Heart right ventricle (tissue), 16 donors: ENCODE data around the gene MRPL45. TPM values are rescaled to one million over a fixed set of nuclear protein-coding genes. Genes with fewer than 3 reads are reported as not detected.

Experiments used
- ATAC-seq, 8 donors: fragments of 200-7000 bp; cut with Tn5 transposase; one replicate each; pipeline ENCODE4 v1.9.1; 2020; ENCODE audit warnings: mild to moderate bottlenecking in 8 of 8, moderate library complexity in 8 of 8, moderate number of reproducible peaks in 1 of 8
- DNase-seq, 2 donors: peaks; one replicate each; pipeline ENCODE4 v3.0.0-alpha.2; 2020
- H3K27ac ChIP-seq, 10 donors: fragments of 200-600 bp; sonication (generic) in 2 of 10; one replicate each; pipeline versions ENCODE4 v1.5.0 to v1.8.0; 2020 to 2022; ENCODE audit warnings: mild to moderate bottlenecking in 3 of 10
- H3K27me3 ChIP-seq, 7 donors: fragments of 200-600 bp; one replicate each; pipeline ENCODE4 v1.8.0; 2021 to 2022; ENCODE audit warnings: mild to moderate bottlenecking in 2 of 7
- H3K36me3 ChIP-seq, 9 donors: fragments of 200-600 bp; sonication (generic) in 1 of 9; one replicate each; pipeline versions ENCODE4 v1.5.0 to v1.8.0; 2020 to 2022; ENCODE audit warnings: mild to moderate bottlenecking in 2 of 9
- H3K4me1 ChIP-seq, 9 donors: fragments of 200-600 bp; sonication (generic) in 1 of 9; one replicate each; pipeline versions ENCODE4 v1.5.0 to v1.8.0; 2020 to 2022; ENCODE audit warnings: mild to moderate bottlenecking in 4 of 9
- H3K4me3 ChIP-seq, 10 donors: fragments of 200-600 bp; sonication (generic) in 2 of 10; one replicate each; pipeline versions ENCODE4 v1.5.0 to v1.8.0; 2020 to 2022; ENCODE audit warnings: mild to moderate bottlenecking in 7 of 10, moderate library complexity in 2 of 10
- H3K9me3 ChIP-seq, 11 donors: fragments of 200-600 bp in 10 of 11; sonication (generic) in 2 of 11; one replicate each; pipeline versions ENCODE4 v1.5.0 to v1.8.0; 2013 to 2022; ENCODE audit warnings: mild to moderate bottlenecking in 2 of 11, control low read depth in 1 of 11, moderate library complexity in 1 of 11
- CTCF ChIP-seq, 9 donors: fragments of 200-600 bp; sonication (generic) in 2 of 9; IDR thresholded peaks; one replicate each; pipeline versions ENCODE4 v1.5.0 to v1.8.0; 2021 to 2022; ENCODE audit warnings: antibody characterized with exemption in 9 of 9, mild to moderate bottlenecking in 5 of 9, moderate library complexity in 1 of 9
- WGBS, 2 donors: extraction: QIAGEN DNeasy Blood & Tissue Kit; methylation state at CpG; one replicate each; pipeline ENCODE4 v1.1.7; 2013; ENCODE audit warnings: inconsistent platforms in 1 of 2; 5-methylcytosine and 5-hydroxymethylcytosine counted together
- intact Hi-C, 10 donors: fragments of 100-400 bp; cut with DNase I; formaldehyde crosslinking; loops; one replicate each; pipeline versions ENCODE4 v1.11.1 to v1.14.2; 2022
- polyA plus RNA-seq, 2 donors: library from polyadenylated mRNA; stranded (reverse); fragments of 200-250 nt; gene quantifications; one replicate each; pipeline ENCODE4 v1.2.3, GENCODE V29; 2013
- total RNA-seq, 10 donors: library from RNA; stranded (reverse); fragmentation: NEBNext Ultra II Directional in 3 of 10; extraction: Animal tissue kit (Norgen Biotek cat#: 25700) in 3 of 10; gene quantifications; one replicate each; pipeline versions ENCODE4 v1.2.1 to v1.2.4, GENCODE V29; 2021 to 2023
- donor health status: Arrhythmogenic right ventricular cardiomyopathy.
- donor health status: ischemic (EF 13 %, LVEDD 7.1; RV severe dilation, severe dysfunction).
- donor health status: healthy with polysubstance abuse.
- donor health status: DM: no; HTN: yes; CAD: no.
- donor health status: DM: no; HTN: no; CAD: no.
- donor health status: ischemic (EF 25% LVEDD 6.9; RV normal size, moderate dysfunction).
- donor health status: ischemic (EF 25% LVEDD 5.7; RV mildly dilated, moderate dysfunction).
- donor health status: healthy.
- donor health status: DM: yes; HTN: yes; CAD: no.
- donor health status: Ischemic cardiomyopathy.
- donor health status: ischemic (EF 35%, LVEDD 5.7; RV mildly dilated, moderate dysfunction).
- donor health status: nonischemic (EF 11% LVEDD 7.7; RV severe dilation, severe dysfunction).
- donor health status: DM: yes; HTN: yes; CAD: no.
- donor health status: PGD.
- donor health status: ischemic (EF 29% LVEDD 5.4; RV normal size, mild dysfunction).
- donor health status: nonischemic (EF 23%, LVEDD 6.1; RV moderate dilation, normal function).

MRPL45 gene
- total and polyA plus RNA-seq, 12 donors: 16.0 to 44.6 (median 38.1) TPM

GRCh38 chr17:38330941-38331411 lies 34.0 kb downstream of the MRPL45 start:
- WGBS, 2 donors: 87 to 88% methylated on average over 23 of the region's 23 CpGs
- H3K27ac ChIP-seq: no peak overlapping the region

GRCh38 chr17:38332735-38333134 lies 35.8 kb downstream of the MRPL45 start:
- Histone ChIP-seq H3K4me1 (no peaks in the 10 kb centered on the region), H3K9me3 (no peaks in the 10 kb centered on the region), H3K36me3 (no peaks in the 10 kb centered on the region), H3K4me3 (no peak overlapping the region), H3K27me3 (peaks cover 0 to 29% (median 11%) of the 10 kb centered on the region in 7 donors), H3K27ac (no peak overlapping the region)
- no peak for TF ChIP-seq CTCF (IDR thresholded peaks at IDR 0.05)
- ATAC-seq (no peak), DNase-seq (no peak)
- WGBS, 2 donors: 85 to 91% methylated on average over 7 of the region's 7 CpGs
- intact Hi-C loops: no loop called here

More at GRCh38 chr17:38330941-38331411, 34.0 kb downstream of the MRPL45 start:
- peaks cover 0 to 15% (median 10%) of the 10 kb centered on the region in 9 donors for H3K4me1 ChIP-seq
- no peak overlapping the region for H3K4me3 ChIP-seq
- DNase-seq (no peak), ATAC-seq (no peak)
- TF ChIP-seq CTCF (IDR thresholded peaks at IDR 0.05): no peak
- H3K36me3 ChIP-seq: no peaks in the 10 kb centered on the region
- intact Hi-C loops: no loop called here
- peaks cover 0 to 29% (median 11%) of the 10 kb centered on the region in 7 donors for H3K27me3 ChIP-seq
- H3K9me3 ChIP-seq: no peaks in the 10 kb centered on the region

GRCh38 chr17:38333635-38334295 lies 36.8 kb downstream of the MRPL45 start:
- WGBS, 2 donors: 39 to 43% methylated on average over 11 to 12 of the region's 12 CpGs
- DNase-seq: no peak
- H3K4me1 ChIP-seq: no peaks in the 10 kb centered on the region
- peak in 8 of 9 donors; percentile 5 to 54 (median 46) for TF ChIP-seq CTCF (IDR thresholded peaks at IDR 0.05)
- no peaks in the 10 kb centered on the region for H3K9me3 ChIP-seq
- intact Hi-C loops: no loop called here
- ATAC-seq: peak in 4 of 8 donors; percentile 12 to 46 (median 22)
- peaks cover 0 to 29% (median 11%) of the 10 kb centered on the region in 7 donors for H3K27me3 ChIP-seq
- H3K4me3 ChIP-seq: no peak overlapping the region
- no peaks in the 10 kb centered on the region for H3K36me3 ChIP-seq
- no peak overlapping the region for H3K27ac ChIP-seq

GRCh38 chr17:38334480-38335364 lies 37.8 kb downstream of the MRPL45 start:
- DNase-seq (no peak), ATAC-seq (no peak)
- peaks cover 0 to 28% (median 11%) of the 10 kb centered on the region in 7 donors for H3K27me3 ChIP-seq
- WGBS, 2 donors: 88% methylated on average over 30 of the region's 30 CpGs
- no peak overlapping the region for H3K4me3 ChIP-seq
- intact Hi-C loops: no loop called here
- no peaks in the 10 kb centered on the region for H3K4me1 ChIP-seq
- no peaks in the 10 kb centered on the region for H3K36me3 ChIP-seq
- H3K9me3 ChIP-seq: no peaks in the 10 kb centered on the region
- TF ChIP-seq CTCF (IDR thresholded peaks at IDR 0.05): no peak
- H3K27ac ChIP-seq: no peak overlapping the region
